ENCODE measurements around the gene CUZD1.

CUZD1 gene

GRCh38 chr10:122821808-122822207 lies 23.8 kb downstream of the CUZD1 start:
- TF ChIP-seq CTCF (conservative IDR thresholded peaks at IDR 0.05; ENCODE audit: low read depth, low read length) = no peak

GRCh38 chr10:122815458-122815857 lies 30.2 kb downstream of the CUZD1 start:
- H3K27me3 ChIP-seq (ENCODE audit: insufficient read depth, low read depth) = no peaks in the 10 kb centered on the region
- no peaks in the 10 kb centered on the region for H3K4me1 ChIP-seq (ENCODE audit: low read depth, poor library complexity, severe bottlenecking)
- TF ChIP-seq CTCF (conservative IDR thresholded peaks at IDR 0.05; ENCODE audit: low read depth, low read length) = no peak
- H3K4me2 ChIP-seq = no peak overlapping the region
- H3K27ac ChIP-seq = no peak overlapping the region
- H4K20me1 ChIP-seq (ENCODE audit: insufficient read depth) = no peaks in the 10 kb centered on the region
- no peak overlapping the region for H3K9ac ChIP-seq
- H2AFZ ChIP-seq (ENCODE audit: low read depth) = no peak overlapping the region
- no peak overlapping the region for H3K4me3 ChIP-seq (IDR thresholded peaks at IDR 0.05; ENCODE audit: insufficient read depth, low read depth, low read length)
- H3K36me3 ChIP-seq (ENCODE audit: insufficient read depth) = no peaks in the 10 kb centered on the region
- no peaks in the 10 kb centered on the region for H3K79me2 ChIP-seq (ENCODE audit: insufficient read depth, low read depth)

More at GRCh38 chr10:122821808-122822207, 23.8 kb downstream of the CUZD1 start:
- H3K9ac ChIP-seq = no peak overlapping the region
- H3K4me3 ChIP-seq (IDR thresholded peaks at IDR 0.05; ENCODE audit: insufficient read depth, low read depth, low read length) = no peak overlapping the region
- no peaks in the 10 kb centered on the region for H3K79me2 ChIP-seq (ENCODE audit: insufficient read depth, low read depth)
- H3K4me2 ChIP-seq = no peak overlapping the region
- H4K20me1 ChIP-seq (ENCODE audit: insufficient read depth) = no peaks in the 10 kb centered on the region
- H3K36me3 ChIP-seq (ENCODE audit: insufficient read depth) = no peaks in the 10 kb centered on the region
- H3K4me1 ChIP-seq (ENCODE audit: low read depth, poor library complexity, severe bottlenecking) = no peaks in the 10 kb centered on the region
- no peaks in the 10 kb centered on the region for H3K27me3 ChIP-seq (ENCODE audit: insufficient read depth, low read depth)
- no peak overlapping the region for H2AFZ ChIP-seq (ENCODE audit: low read depth)
- no peak overlapping the region for H3K27ac ChIP-seq

GRCh38 chr10:122814493-122814892 lies 31.2 kb downstream of the CUZD1 start:
- no peaks in the 10 kb centered on the region for H3K36me3 ChIP-seq (ENCODE audit: insufficient read depth)
- no peak overlapping the region for H3K4me2 ChIP-seq
- H3K27me3 ChIP-seq (ENCODE audit: insufficient read depth, low read depth) = no peaks in the 10 kb centered on the region
- TF ChIP-seq CTCF (conservative IDR thresholded peaks at IDR 0.05; ENCODE audit: low read depth, low read length) = no peak
- no peak overlapping the region for H3K27ac ChIP-seq
- no peak overlapping the region for H2AFZ ChIP-seq (ENCODE audit: low read depth)
- no peaks in the 10 kb centered on the region for H4K20me1 ChIP-seq (ENCODE audit: insufficient read depth)
- H3K4me3 ChIP-seq (IDR thresholded peaks at IDR 0.05; ENCODE audit: insufficient read depth, low read depth, low read length) = no peak overlapping the region
- H3K9ac ChIP-seq = no peak overlapping the region
- H3K79me2 ChIP-seq (ENCODE audit: insufficient read depth, low read depth) = no peaks in the 10 kb centered on the region
- no peaks in the 10 kb centered on the region for H3K4me1 ChIP-seq (ENCODE audit: low read depth, poor library complexity, severe bottlenecking)

GRCh38 chr10:122812751-122813150 lies 32.9 kb downstream of the CUZD1 start:
- Histone ChIP-seq H2AFZ (ENCODE audit: low read depth) (no peak overlapping the region), H3K27ac (no peak overlapping the region), H3K4me2 (no peak overlapping the region), H3K4me1 (ENCODE audit: low read depth, poor library complexity, severe bottlenecking) (no peaks in the 10 kb centered on the region), H3K36me3 (ENCODE audit: insufficient read depth) (no peaks in the 10 kb centered on the region), H4K20me1 (ENCODE audit: insufficient read depth) (no peaks in the 10 kb centered on the region), H3K27me3 (ENCODE audit: insufficient read depth, low read depth) (no peaks in the 10 kb centered on the region), H3K4me3 (IDR thresholded peaks at IDR 0.05; ENCODE audit: insufficient read depth, low read depth, low read length) (no peak overlapping the region), H3K79me2 (ENCODE audit: insufficient read depth, low read depth) (no peaks in the 10 kb centered on the region), H3K9ac (no peak overlapping the region)
- TF ChIP-seq CTCF (conservative IDR thresholded peaks at IDR 0.05; ENCODE audit: low read depth, low read length) = no peak
